ENCODE results near the gene PRR7. TPM values are rescaled to one million over a fixed set of nuclear protein-coding genes. Genes with fewer than 3 reads are reported as not detected.

The PRR7 gene
- total RNA-seq, 1 donor from 2014 or later, result 5.5 TPM

- Mint-ChIP-seq H3K27ac (ENCODE audit: unreplicated experiment) (peak overlapping the region; percentile 79), H3K36me3 (ENCODE audit: low read depth) (peaks cover 15% of the 10 kb centered on the region), H3K4me3 (ENCODE audit: unreplicated experiment) (peak overlapping the region; percentile 77), H3K9me3 (ENCODE audit: low read depth) (no peaks in the 10 kb centered on the region), H3K27me3 (ENCODE audit: low read depth) (no peaks in the 10 kb centered on the region), H3K4me1 (ENCODE audit: low read depth) (peaks cover 70% of the 10 kb centered on the region)
- TF ChIP-seq CTCF (IDR thresholded peaks at IDR 0.05), result no peak
- DNase-seq (ENCODE audit: low spot score), result no peak
Measured at GRCh38 chr5:177471610-177472356, 25.2 kb downstream of the PRR7 start.

GRCh38 chr5:177472460-177473442, 26.1 kb downstream of the PRR7 start:
- no peaks in the 10 kb centered on the region for H3K27me3 Mint-ChIP-seq (ENCODE audit: low read depth)
- peak overlapping the region; percentile 79 for H3K27ac Mint-ChIP-seq (ENCODE audit: unreplicated experiment)
- H3K4me1 Mint-ChIP-seq (ENCODE audit: low read depth), result peaks cover 76% of the 10 kb centered on the region
- DNase-seq (ENCODE audit: low spot score), result no peak
- H3K9me3 Mint-ChIP-seq (ENCODE audit: low read depth), result no peaks in the 10 kb centered on the region
- H3K36me3 Mint-ChIP-seq (ENCODE audit: low read depth), result peaks cover 8% of the 10 kb centered on the region
- TF ChIP-seq CTCF (IDR thresholded peaks at IDR 0.05), result no peak
- peak overlapping the region; percentile 77 for H3K4me3 Mint-ChIP-seq (ENCODE audit: unreplicated experiment)

GRCh38 chr5:177473443-177474001, 26.9 kb downstream of the PRR7 start, which contains the start of gene DBN1:
Gene DBN1, minus strand, starts transcription at chr5:177473634. Its CDS starts 113 bp downstream, at chr5:177473521.
- no peak for TF ChIP-seq CTCF (IDR thresholded peaks at IDR 0.05)
- Mint-ChIP-seq H3K36me3 (ENCODE audit: low read depth) (peaks cover 4% of the 10 kb centered on the region), H3K4me1 (ENCODE audit: low read depth) (peaks cover 80% of the 10 kb centered on the region), H3K27ac (ENCODE audit: unreplicated experiment) (peak within 1 kb of the TSS; percentile 95), H3K27me3 (ENCODE audit: low read depth) (no peaks in the 10 kb centered on the region), H3K9me3 (ENCODE audit: low read depth) (no peaks in the 10 kb centered on the region), H3K4me3 (ENCODE audit: unreplicated experiment) (peak within 1 kb of the TSS; percentile 77)
- DNase-seq (ENCODE audit: low spot score), result no peak

GRCh38 chr5:177474002-177474476, 27.4 kb downstream of the PRR7 start:
- Mint-ChIP-seq H3K9me3 (ENCODE audit: low read depth) (no peaks in the 10 kb centered on the region), H3K4me3 (ENCODE audit: unreplicated experiment) (peak overlapping the region; percentile 67), H3K4me1 (ENCODE audit: low read depth) (peaks cover 80% of the 10 kb centered on the region), H3K27me3 (ENCODE audit: low read depth) (no peaks in the 10 kb centered on the region), H3K27ac (ENCODE audit: unreplicated experiment) (peak overlapping the region; percentile 95), H3K36me3 (ENCODE audit: low read depth) (peaks cover 4% of the 10 kb centered on the region)
- no peak for DNase-seq (ENCODE audit: low spot score)
- no peak for TF ChIP-seq CTCF (IDR thresholded peaks at IDR 0.05)

All from chondrocyte (in vitro differentiated cells).